Endothelial cell of hepatic sinusoid (primary cell): ENCODE measurements around the gene ERGIC2.
"Not testable (repeated sequence)": the region's sequence is repeated elsewhere in the genome, so short reads cannot be mapped to it uniquely, and the experiment has no call there.

Experiments
- in situ Hi-C: cut with HindIII; loops from 2 replicates; pipeline ENCODE4 v1.10.0; 2017; ENCODE audit warnings: low sequenced_read_pairs

The ERGIC2 gene

GRCh38 chr12:29306266-29306665, 74.7 kb downstream of the ERGIC2 start:
- in situ Hi-C loops: loop anchor here (5.0 kb wide), 1 partner anchor 46 kb away; no protein-coding TSS in a partner anchor

DNA sequence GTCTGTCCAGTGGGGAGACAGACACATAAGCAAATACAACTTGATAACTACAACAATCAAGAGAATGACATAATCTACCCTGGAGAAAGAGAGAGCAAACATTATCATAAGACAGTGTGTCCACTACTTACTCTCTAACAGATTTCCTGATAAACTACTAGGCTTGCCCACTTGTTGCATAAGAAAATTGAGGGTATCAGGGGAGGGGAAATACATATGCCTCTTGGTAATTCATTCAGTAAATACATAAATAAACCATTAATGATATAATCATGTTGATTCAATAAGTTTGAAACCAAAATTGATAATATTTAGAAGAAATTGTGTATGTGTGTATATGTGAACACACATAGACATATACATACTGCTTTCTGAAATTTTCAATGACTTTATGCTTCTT, 76.6 kb downstream of the ERGIC2 start:
- in situ Hi-C loops: no loop called here

DNA sequence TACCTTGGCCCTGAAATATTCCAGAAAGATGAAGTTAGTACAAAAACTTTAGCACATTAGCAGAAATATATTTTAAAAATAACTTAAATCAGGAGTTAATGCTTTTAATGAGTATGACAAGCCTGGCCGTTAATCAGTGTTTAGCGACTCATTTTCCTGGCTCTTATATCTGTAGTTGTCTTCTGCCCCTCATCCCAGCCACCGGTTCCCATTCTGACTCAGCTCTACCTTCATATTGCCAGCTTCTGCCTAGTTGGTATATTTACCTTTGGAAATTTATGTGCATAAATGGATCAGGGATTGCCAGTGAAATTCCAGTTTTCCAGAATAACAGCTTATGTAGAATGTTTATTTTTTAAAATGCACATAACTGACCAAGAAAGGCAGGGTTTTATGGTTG, 79.9 kb downstream of the ERGIC2 start:
- in situ Hi-C loops: no loop called here

GRCh38 chr12:29299633-29300032, 81.3 kb downstream of the ERGIC2 start:
- in situ Hi-C loops: no loop called here

GRCh38 chr12:29291226-29291625, 89.7 kb downstream of the ERGIC2 start:
- in situ Hi-C loops: no loop called here

- in situ Hi-C loops: not testable (repeated sequence)
Observed at GRCh38 chr12:29290475-29290874, 90.5 kb downstream of the ERGIC2 start.

DNA sequence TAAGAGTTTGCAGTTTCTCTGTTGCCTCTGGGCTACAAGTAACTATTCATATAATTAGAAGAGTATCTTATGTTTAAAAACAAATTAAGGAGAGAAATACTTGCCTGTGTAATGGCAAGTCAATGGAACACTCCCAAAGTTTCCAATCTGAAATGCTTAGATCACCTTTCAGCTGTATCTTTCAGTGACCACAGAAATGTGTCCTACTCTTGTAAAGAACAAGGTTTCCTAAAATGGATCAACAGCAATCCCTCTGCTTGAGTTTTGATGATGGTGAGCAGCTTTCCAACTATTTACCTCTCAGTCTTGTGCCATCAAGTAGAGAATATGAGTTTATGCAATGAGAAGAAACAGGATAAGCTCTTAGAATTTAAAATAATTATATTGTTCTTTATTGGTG, 92.9 kb downstream of the ERGIC2 start:
- in situ Hi-C loops: no loop called here

DNA sequence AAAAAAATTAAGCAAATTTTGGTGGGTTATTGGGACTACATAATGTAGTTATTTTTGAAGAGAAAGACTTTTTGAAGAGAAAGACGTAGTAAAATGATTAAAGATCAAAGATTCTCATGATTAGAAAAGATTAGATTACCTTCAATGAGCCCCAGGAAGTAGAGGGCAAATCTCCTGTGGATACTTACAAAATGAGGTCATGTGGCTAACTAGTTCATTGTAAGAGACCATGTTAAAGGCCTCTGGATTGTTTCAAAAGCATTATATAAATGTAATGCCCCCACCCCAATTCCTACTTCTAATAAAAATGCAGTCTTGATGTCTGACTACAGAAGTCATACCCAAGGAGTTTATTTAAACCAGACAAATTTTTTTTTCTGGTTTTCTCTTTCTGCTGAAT, 93.3 kb downstream of the ERGIC2 start:
- in situ Hi-C loops: no loop called here
